ENCODE results near the gene ACACB. TPM values are rescaled to one million over a fixed set of nuclear protein-coding genes. Genes with fewer than 3 reads are reported as not detected.

The ACACB gene
- total RNA-seq, 1 donor from 2014 or later = 4.4 TPM

DNA sequence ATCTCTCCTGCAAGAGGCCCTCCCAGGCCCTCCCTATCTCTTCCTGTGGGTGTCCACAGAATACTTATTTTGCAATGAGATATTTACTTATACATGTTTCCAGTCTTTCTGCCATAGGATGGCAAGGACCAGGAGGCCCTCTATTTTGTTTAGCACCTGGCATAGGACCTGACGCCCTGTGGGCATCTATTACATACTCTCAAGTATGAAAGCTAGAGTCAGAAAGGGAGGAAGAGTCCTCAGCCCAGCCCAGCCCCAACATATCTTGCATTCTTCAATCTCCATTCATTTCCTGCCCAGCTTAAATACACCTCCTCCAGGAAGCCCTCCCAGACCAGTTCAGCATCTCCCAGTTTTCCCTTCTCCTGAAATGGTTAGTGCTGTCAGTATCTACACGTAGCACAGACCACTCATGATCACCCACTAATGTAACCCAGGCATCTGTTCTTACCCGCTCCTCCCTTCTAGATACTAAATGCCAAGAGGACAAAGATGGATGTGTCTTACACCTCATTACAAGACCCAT, 185.3 kb downstream of the ACACB start:
- Mint-ChIP-seq H3K27ac (ENCODE audit: unreplicated experiment) (no peak overlapping the region), H3K4me3 (ENCODE audit: unreplicated experiment) (no peak overlapping the region), H3K4me1 (ENCODE audit: unreplicated experiment) (no peaks in the 10 kb centered on the region), H3K36me3 (ENCODE audit: unreplicated experiment) (no peaks in the 10 kb centered on the region), H3K9me3 (ENCODE audit: unreplicated experiment) (no peaks in the 10 kb centered on the region), H3K27me3 (ENCODE audit: unreplicated experiment) (peaks cover 54% of the 10 kb centered on the region)
- TF ChIP-seq, protein P1, sequence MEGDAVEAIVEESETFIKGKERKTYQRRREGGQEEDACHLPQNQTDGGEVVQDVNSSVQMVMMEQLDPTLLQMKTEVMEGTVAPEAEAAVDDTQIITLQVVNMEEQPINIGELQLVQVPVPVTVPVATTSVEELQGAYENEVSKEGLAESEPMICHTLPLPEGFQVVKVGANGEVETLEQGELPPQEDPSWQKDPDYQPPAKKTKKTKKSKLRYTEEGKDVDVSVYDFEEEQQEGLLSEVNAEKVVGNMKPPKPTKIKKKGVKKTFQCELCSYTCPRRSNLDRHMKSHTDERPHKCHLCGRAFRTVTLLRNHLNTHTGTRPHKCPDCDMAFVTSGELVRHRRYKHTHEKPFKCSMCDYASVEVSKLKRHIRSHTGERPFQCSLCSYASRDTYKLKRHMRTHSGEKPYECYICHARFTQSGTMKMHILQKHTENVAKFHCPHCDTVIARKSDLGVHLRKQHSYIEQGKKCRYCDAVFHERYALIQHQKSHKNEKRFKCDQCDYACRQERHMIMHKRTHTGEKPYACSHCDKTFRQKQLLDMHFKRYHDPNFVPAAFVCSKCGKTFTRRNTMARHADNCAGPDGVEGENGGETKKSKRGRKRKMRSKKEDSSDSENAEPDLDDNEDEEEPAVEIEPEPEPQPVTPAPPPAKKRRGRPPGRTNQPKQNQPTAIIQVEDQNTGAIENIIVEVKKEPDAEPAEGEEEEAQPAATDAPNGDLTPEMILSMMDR (IDR thresholded peaks at IDR 0.05) = no peak
- no peak for DNase-seq (ENCODE audit: extremely low spot score, unreplicated experiment)

DNA sequence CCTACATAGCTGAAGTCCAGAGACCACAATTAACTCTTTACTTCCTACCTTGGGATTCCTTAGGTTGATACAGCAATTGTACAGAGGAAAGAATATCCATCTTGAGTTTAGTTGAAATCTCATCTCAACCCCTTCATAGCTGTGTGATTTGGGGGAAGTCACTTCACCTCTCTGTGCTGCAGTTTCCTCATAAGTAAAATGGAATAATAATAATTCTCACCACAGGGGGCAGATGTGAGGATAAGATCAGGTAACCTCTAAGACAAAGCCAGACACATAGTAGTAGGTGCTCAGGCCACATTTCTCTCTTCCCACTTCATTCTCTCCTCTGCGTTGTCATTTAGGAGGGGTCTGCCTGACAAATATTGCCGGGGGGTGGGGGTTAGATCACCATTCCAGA, 186.0 kb downstream of the ACACB start:
- TF ChIP-seq, protein P1 (IDR thresholded peaks at IDR 0.05) = no peak
- H3K36me3 Mint-ChIP-seq (ENCODE audit: unreplicated experiment) = no peaks in the 10 kb centered on the region
- peaks cover 58% of the 10 kb centered on the region for H3K27me3 Mint-ChIP-seq (ENCODE audit: unreplicated experiment)
- no peak for DNase-seq (ENCODE audit: extremely low spot score, unreplicated experiment)
- H3K4me1 Mint-ChIP-seq (ENCODE audit: unreplicated experiment) = no peaks in the 10 kb centered on the region
- H3K27ac Mint-ChIP-seq (ENCODE audit: unreplicated experiment) = no peak overlapping the region
- no peak overlapping the region for H3K4me3 Mint-ChIP-seq (ENCODE audit: unreplicated experiment)
- H3K9me3 Mint-ChIP-seq (ENCODE audit: unreplicated experiment) = no peaks in the 10 kb centered on the region

DNA sequence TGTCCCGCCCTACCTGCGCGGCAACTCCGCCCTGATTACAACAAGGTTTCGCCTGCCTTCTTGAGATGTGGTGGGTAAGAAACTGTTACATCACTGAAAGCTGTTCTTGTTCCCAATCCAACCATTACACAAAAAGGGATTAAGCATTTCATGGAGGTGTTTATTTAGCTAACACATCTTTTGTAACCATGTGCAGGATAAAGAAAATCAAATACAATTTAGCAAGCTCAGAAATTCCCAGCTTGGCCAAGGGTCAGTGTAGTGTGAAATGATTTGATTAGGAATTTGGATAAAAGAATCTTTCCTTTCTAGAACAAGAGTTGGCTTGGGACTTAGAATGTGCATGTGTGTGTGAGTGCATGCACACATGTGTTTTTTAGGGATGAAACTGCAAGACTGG, 186.4 kb downstream of the ACACB start:
- no peak for DNase-seq (ENCODE audit: extremely low spot score, unreplicated experiment)
- TF ChIP-seq, protein P1 (IDR thresholded peaks at IDR 0.05) = no peak
- H3K36me3 Mint-ChIP-seq (ENCODE audit: unreplicated experiment) = no peaks in the 10 kb centered on the region
- no peak overlapping the region for H3K27ac Mint-ChIP-seq (ENCODE audit: unreplicated experiment)
- H3K9me3 Mint-ChIP-seq (ENCODE audit: unreplicated experiment) = no peaks in the 10 kb centered on the region
- peaks cover 62% of the 10 kb centered on the region for H3K27me3 Mint-ChIP-seq (ENCODE audit: unreplicated experiment)
- H3K4me1 Mint-ChIP-seq (ENCODE audit: unreplicated experiment) = no peaks in the 10 kb centered on the region
- H3K4me3 Mint-ChIP-seq (ENCODE audit: unreplicated experiment) = no peak overlapping the region

DNA sequence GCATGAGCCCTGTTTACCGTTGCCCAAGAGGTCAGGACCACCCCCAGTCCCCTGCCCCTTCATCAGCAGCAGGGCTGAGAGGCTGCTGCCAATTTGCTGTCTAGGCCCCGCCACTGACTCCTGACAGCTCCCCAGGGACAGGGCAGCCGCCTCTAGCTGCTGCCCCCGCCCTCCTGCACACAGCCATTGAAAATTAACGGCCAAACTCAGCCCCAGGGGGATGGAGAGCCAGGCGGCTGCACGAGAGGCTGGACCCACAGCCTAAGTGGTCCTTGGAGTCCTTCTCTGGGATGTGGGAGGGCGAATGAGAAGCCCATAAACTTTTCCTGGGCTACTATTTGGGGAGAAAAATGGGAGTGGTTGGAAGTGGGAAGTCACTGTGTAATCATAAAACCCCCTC, 188.1 kb downstream of the ACACB start:
- peaks cover 72% of the 10 kb centered on the region for H3K27me3 Mint-ChIP-seq (ENCODE audit: unreplicated experiment)
- H3K4me3 Mint-ChIP-seq (ENCODE audit: unreplicated experiment) = no peak overlapping the region
- no peak overlapping the region for H3K27ac Mint-ChIP-seq (ENCODE audit: unreplicated experiment)
- H3K9me3 Mint-ChIP-seq (ENCODE audit: unreplicated experiment) = no peaks in the 10 kb centered on the region
- TF ChIP-seq, protein P1 (IDR thresholded peaks at IDR 0.05) = no peak
- no peaks in the 10 kb centered on the region for H3K36me3 Mint-ChIP-seq (ENCODE audit: unreplicated experiment)
- peaks cover 8% of the 10 kb centered on the region for H3K4me1 Mint-ChIP-seq (ENCODE audit: unreplicated experiment)
- no peak for DNase-seq (ENCODE audit: extremely low spot score, unreplicated experiment)

DNA sequence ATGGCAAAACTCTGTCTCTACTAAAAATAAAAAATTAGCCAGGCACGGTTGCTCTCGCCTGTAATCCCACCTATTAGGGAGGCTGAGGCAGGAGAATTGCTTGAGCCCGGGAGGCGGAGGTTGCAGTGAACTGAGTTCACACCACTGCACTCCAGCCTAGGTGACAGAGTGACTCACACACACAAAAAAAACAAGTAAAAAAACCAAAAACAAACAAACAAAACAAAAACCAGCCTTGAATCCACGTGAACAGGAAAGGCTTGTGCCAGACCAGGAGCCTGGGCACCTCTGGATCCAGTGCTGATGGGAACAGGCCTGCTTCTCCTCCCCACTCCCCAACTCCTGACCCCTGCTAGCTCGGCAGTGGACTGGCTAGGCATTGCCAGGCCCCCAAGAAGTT, 189.2 kb downstream of the ACACB start:
- Mint-ChIP-seq H3K4me1 (ENCODE audit: unreplicated experiment) (peaks cover 11% of the 10 kb centered on the region), H3K27ac (ENCODE audit: unreplicated experiment) (no peak overlapping the region), H3K9me3 (ENCODE audit: unreplicated experiment) (no peaks in the 10 kb centered on the region), H3K27me3 (ENCODE audit: unreplicated experiment) (peaks cover 76% of the 10 kb centered on the region), H3K4me3 (ENCODE audit: unreplicated experiment) (no peak overlapping the region), H3K36me3 (ENCODE audit: unreplicated experiment) (no peaks in the 10 kb centered on the region)
- no peak for DNase-seq (ENCODE audit: extremely low spot score, unreplicated experiment)
- TF ChIP-seq, protein P1 (IDR thresholded peaks at IDR 0.05) = no peak
